Left lung (tissue), 10 donors: ENCODE data around the gene DYNLT1. TPM values are rescaled to one million over a fixed set of nuclear protein-coding genes. Genes with fewer than 3 reads are reported as not detected.

Source experiments
- ATAC-seq: fragments of 200-7000 bp; cut with Tn5 transposase; one replicate; pipeline ENCODE4 v1.9.1; 2020; ENCODE audit warnings: moderate library complexity
- DNase-seq, 4 donors: peaks; one replicate each; pipeline ENCODE4 v3.0.0-alpha.2; 2013 to 2020
- H3K27ac ChIP-seq, 2 donors: fragments of 200-600 bp; sonication (generic) in 1 of 2; one replicate each; pipeline versions ENCODE4 v1.5.0 to v1.8.0; 2020 to 2021
- H3K27me3 ChIP-seq, 2 donors: fragments of 200-600 bp; sonication (generic) in 1 of 2; one replicate each; pipeline versions ENCODE4 v1.5.0 to v1.8.0; 2020 to 2021
- H3K36me3 ChIP-seq, 2 donors: fragments of 200-600 bp; sonication (generic) in 1 of 2; one replicate each; pipeline versions ENCODE4 v1.5.0 to v1.8.0; 2020 to 2021
- H3K4me1 ChIP-seq, 2 donors: fragments of 200-600 bp; one replicate each; pipeline ENCODE4 v1.8.0; 2021
- H3K4me3 ChIP-seq, 2 donors: fragments of 200-600 bp; sonication (generic) in 1 of 2; one replicate each; pipeline versions ENCODE4 v1.5.0 to v1.8.0; 2020 to 2021; ENCODE audit warnings: mild to moderate bottlenecking in 1 of 2
- H3K9me3 ChIP-seq, 2 donors: fragments of 200-600 bp; sonication (generic) in 1 of 2; one replicate each; pipeline versions ENCODE4 v1.5.0 to v1.8.0; 2020 to 2021
- CTCF ChIP-seq, 2 donors: fragments of 200-600 bp; sonication (generic) in 1 of 2; IDR thresholded peaks; one replicate each; pipeline versions ENCODE4 v1.5.0 to v1.8.0; 2021; ENCODE audit warnings: antibody characterized with exemption in 2 of 2
- intact Hi-C, 2 donors: fragments of 100-400 bp; cut with DNase I; formaldehyde crosslinking; loops; one replicate each; pipeline versions ENCODE4 v1.11.2 to v1.14.2; 2022
- polyA plus RNA-seq, 6 donors: library from polyadenylated mRNA; unstranded; fragments of 120-200 nt; gene quantifications; one replicate each; pipeline ENCODE4 v1.2.1, GENCODE V29; 2013; ENCODE audit not compliant: insufficient read length in 6 of 6
- total RNA-seq, 2 donors: library from RNA; stranded (reverse); fragmentation: NEBNext Ultra II Directional; extraction: Animal tissue kit (Norgen Biotek cat#: 25700); gene quantifications; one replicate each; pipeline ENCODE4 v1.2.1, GENCODE V29; 2021
- donor health status: DM: no; HTN: yes; CAD: no.
- donor health status: DM: no; HTN: no; CAD: no.

Gene DYNLT1
- total and polyA plus RNA-seq, 8 donors = 116 to 163 (median 139) TPM

DNA sequence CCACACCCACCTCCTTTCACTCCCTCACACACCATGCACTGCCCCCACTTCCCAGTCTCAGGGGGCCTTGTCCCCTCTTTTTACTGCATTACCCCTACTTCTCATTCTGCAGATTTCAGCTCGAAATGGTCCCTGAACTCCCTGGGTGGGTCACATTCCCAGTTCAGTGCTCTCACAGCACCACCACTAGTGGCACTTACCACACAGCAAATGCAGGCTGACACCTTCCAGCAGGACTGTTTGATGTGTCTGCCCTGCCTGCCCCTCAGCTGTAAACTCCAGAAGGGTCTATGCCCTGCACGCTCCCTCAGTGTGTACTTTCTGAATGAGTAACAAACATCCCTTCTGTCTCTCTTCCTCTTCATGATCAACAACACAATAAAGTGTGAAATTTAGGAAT is 4.0 kb downstream of the DYNLT1 start:
- Histone ChIP-seq H3K27me3 (no peaks in the 10 kb centered on the region), H3K4me3 (no peak overlapping the region), H3K4me1 (peaks cover 5 to 48% of the 10 kb centered on the region in 2 donors), H3K27ac (no peak overlapping the region), H3K9me3 (no peaks in the 10 kb centered on the region), H3K36me3 (peaks cover 0 to 40% of the 10 kb centered on the region in 2 donors)
- no peak for ATAC-seq
- TF ChIP-seq CTCF (IDR thresholded peaks at IDR 0.05) = no peak
- intact Hi-C loops = no loop called here
- DNase-seq = peak in 1 of 4 donors; percentile 14

DNA sequence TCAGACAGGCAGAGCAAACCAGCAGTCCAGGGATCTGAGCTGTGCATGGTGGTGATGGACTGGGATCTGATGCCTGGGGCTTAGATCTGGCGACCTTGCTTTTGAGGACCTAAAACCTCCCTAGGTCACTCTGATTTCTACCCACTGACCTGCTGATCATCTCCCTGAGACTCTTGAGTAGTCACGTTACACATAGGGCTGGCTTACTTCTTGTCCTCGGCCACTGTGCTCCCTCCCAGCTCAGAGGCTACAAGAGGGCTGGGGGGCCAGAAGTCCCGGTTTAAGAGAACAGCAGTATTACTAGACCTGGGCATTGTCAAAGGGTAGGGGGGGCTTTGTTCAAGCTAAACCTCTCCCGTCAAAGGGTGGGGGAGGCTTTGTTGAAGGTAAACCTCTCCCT is 5.5 kb downstream of the DYNLT1 start:
- intact Hi-C loops = no loop called here
- Histone ChIP-seq H3K4me3 (no peak overlapping the region), H3K36me3 (peaks cover 0 to 54% of the 10 kb centered on the region in 2 donors), H3K4me1 (peaks cover 5 to 41% of the 10 kb centered on the region in 2 donors), H3K27me3 (no peaks in the 10 kb centered on the region), H3K9me3 (no peaks in the 10 kb centered on the region), H3K27ac (no peak overlapping the region)
- DNase-seq (no peak), ATAC-seq (no peak)
- no peak for TF ChIP-seq CTCF (IDR thresholded peaks at IDR 0.05)

DNA sequence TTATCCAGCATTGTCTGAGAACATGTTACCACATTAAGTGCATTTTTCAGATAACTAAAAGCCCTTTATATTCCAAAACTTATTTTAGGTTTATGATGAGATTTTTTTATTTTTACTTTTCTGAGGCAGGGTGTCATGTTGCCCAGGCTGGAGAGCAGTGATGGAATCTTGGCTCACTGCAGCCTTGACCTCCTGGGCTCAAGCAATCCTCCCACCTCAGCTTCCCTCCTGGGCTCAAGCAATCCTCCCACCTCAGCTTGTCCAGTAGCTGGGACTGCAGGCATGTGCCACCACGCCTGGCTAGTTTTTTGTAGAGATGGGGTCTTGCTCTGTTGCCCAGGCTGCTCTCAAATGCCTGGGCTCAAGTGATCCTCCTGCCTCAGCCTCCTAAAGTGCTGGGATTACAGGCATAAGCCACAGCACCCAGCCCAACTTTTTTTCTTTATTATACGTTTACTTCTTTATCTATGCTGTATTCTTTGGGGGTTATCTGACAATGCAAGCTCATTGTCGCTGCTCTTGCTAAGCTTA is 6.2 kb downstream of the DYNLT1 start:
- ATAC-seq (no peak), DNase-seq (no peak)
- Histone ChIP-seq H3K27ac (peak overlapping the region in 1 of 2 donors; percentile 7), H3K27me3 (no peaks in the 10 kb centered on the region), H3K4me1 (peaks cover 5 to 37% of the 10 kb centered on the region in 2 donors), H3K4me3 (no peak overlapping the region), H3K36me3 (peaks cover 0 to 61% of the 10 kb centered on the region in 2 donors), H3K9me3 (no peaks in the 10 kb centered on the region)
- intact Hi-C loops = no loop called here
- TF ChIP-seq CTCF (IDR thresholded peaks at IDR 0.05) = no peak

DNA sequence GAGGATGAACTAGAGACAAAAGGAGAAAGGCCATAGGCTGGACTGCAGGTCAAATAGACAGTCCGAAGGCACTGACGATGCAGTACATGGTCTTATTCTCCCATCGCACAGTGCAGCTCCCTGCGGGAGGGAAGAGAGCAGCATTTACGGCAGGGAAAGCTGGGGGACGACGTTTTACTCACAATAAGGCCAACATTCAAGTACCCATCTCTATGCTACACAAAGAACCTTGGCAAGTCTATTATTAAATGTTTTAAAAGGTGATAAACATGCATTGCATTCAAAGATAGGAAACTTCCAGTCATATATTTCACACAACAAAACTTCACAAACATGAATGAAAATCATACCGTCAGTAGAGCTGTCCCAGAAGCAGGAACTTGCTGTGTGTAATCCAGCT is 7.8 kb downstream of the DYNLT1 start:
- Histone ChIP-seq H3K36me3 (peaks cover 0 to 70% of the 10 kb centered on the region in 2 donors), H3K9me3 (no peaks in the 10 kb centered on the region), H3K4me1 (peaks cover 8 to 30% of the 10 kb centered on the region in 2 donors), H3K27me3 (no peaks in the 10 kb centered on the region), H3K4me3 (no peak overlapping the region), H3K27ac (no peak overlapping the region)
- TF ChIP-seq CTCF (IDR thresholded peaks at IDR 0.05) = no peak
- ATAC-seq (no peak), DNase-seq (no peak)
- intact Hi-C loops = no loop called here

GRCh38 chr6:158635427-158636073 is 9.0 kb downstream of the DYNLT1 start:
- no peak overlapping the region for H3K4me3 ChIP-seq
- ATAC-seq (no peak), DNase-seq (peak in 1 of 4 donors; percentile 20)
- intact Hi-C loops = no loop called here
- no peak for TF ChIP-seq CTCF (IDR thresholded peaks at IDR 0.05)
- peaks cover 0 to 80% of the 10 kb centered on the region in 2 donors for H3K36me3 ChIP-seq
- H3K4me1 ChIP-seq = peaks cover 11 to 29% of the 10 kb centered on the region in 2 donors
- no peak overlapping the region for H3K27ac ChIP-seq
- H3K9me3 ChIP-seq = no peaks in the 10 kb centered on the region
- H3K27me3 ChIP-seq = no peaks in the 10 kb centered on the region
